ENCODE measurements around the gene MAP2K5.

MAP2K5 gene

DNA sequence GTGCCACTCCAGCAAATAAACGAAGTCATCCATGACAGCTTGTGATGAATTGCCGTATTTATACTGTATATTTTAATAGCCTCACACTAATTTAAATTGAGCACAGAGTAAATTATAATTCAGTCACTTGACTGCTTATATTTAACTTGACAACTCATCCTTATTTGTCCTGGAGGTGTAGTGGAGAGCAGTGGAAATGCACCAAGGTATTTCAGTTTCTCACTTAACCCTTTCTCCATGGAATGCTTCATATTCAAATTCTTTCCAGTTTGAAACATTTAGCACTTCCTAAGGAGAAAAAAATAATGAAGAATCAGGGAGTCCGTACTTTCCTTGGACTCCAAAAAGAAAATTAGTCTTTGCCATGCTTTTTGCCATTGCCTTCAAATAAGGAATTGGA is 99.0 kb downstream of the MAP2K5 start:
- no peak for DNase-seq
- Histone ChIP-seq H3K27ac (no peak overlapping the region), H3K4me3 (ENCODE audit: low read depth, low read length) (no peak overlapping the region), H3K27me3 (ENCODE audit: insufficient read depth, low read depth, severe bottlenecking) (no peaks in the 10 kb centered on the region), H3K36me3 (no peaks in the 10 kb centered on the region), H3K9me3 (ENCODE audit: severe bottlenecking) (no peaks in the 10 kb centered on the region)
- TF ChIP-seq, protein P1, sequence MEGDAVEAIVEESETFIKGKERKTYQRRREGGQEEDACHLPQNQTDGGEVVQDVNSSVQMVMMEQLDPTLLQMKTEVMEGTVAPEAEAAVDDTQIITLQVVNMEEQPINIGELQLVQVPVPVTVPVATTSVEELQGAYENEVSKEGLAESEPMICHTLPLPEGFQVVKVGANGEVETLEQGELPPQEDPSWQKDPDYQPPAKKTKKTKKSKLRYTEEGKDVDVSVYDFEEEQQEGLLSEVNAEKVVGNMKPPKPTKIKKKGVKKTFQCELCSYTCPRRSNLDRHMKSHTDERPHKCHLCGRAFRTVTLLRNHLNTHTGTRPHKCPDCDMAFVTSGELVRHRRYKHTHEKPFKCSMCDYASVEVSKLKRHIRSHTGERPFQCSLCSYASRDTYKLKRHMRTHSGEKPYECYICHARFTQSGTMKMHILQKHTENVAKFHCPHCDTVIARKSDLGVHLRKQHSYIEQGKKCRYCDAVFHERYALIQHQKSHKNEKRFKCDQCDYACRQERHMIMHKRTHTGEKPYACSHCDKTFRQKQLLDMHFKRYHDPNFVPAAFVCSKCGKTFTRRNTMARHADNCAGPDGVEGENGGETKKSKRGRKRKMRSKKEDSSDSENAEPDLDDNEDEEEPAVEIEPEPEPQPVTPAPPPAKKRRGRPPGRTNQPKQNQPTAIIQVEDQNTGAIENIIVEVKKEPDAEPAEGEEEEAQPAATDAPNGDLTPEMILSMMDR (IDR thresholded peaks at IDR 0.05; ENCODE audit: low read depth, low read length) = no peak

DNA sequence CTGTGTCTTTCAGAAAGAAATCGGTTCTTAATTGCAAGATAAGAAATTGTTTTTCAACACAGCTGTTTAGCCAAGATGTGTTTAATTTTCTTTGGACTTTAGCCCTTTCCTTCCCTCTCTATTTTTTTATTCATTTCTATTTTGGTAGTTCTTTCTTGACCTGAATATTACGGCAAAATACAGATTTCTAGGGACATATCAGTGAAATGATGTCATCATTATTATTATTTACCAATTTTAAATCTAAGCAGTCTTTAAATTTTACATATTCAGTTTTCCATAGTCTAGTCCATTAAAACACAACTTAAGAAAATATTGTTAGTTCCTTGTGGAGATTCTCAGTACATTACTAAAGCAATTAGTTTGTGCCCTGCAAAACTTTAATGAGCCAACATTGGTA is 104.3 kb downstream of the MAP2K5 start:
- TF ChIP-seq, protein P1 (IDR thresholded peaks at IDR 0.05; ENCODE audit: low read depth, low read length) = no peak
- no peak for DNase-seq
- Histone ChIP-seq H3K27me3 (ENCODE audit: insufficient read depth, low read depth, severe bottlenecking) (no peaks in the 10 kb centered on the region), H3K36me3 (no peaks in the 10 kb centered on the region), H3K9me3 (ENCODE audit: severe bottlenecking) (no peaks in the 10 kb centered on the region), H3K4me3 (ENCODE audit: low read depth, low read length) (no peak overlapping the region), H3K27ac (no peak overlapping the region)

DNA sequence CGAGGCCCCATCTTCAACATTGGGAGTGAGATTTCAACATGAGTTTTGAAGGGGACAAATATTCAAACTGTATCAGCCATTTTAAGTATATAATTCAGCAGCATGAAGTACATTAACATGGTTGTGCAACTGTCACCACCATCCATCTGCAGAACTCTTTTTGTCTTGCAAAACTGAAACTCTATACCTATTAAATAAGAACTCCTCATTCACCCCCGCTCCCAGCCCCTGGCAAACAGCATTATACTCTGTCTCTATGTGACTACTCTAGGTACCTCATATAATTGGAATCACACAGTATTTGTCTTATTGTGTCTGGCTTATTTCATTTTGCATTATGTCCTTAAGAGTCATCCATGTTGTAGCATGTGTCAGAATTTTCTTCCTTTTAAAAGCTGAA is 110.1 kb downstream of the MAP2K5 start:
- DNase-seq = no peak
- Histone ChIP-seq H3K27ac (no peak overlapping the region), H3K4me3 (ENCODE audit: low read depth, low read length) (no peak overlapping the region), H3K27me3 (ENCODE audit: insufficient read depth, low read depth, severe bottlenecking) (no peaks in the 10 kb centered on the region), H3K36me3 (no peaks in the 10 kb centered on the region), H3K9me3 (ENCODE audit: severe bottlenecking) (no peaks in the 10 kb centered on the region)
- TF ChIP-seq, protein P1 (IDR thresholded peaks at IDR 0.05; ENCODE audit: low read depth, low read length) = no peak

GRCh38 chr15:67660446-67660845 is 117.9 kb downstream of the MAP2K5 start:
- no peak for DNase-seq
- no peaks in the 10 kb centered on the region for H3K27me3 ChIP-seq (ENCODE audit: insufficient read depth, low read depth, severe bottlenecking)
- H3K36me3 ChIP-seq = no peaks in the 10 kb centered on the region; the same call in 1 of the 2 replicates
- no peak overlapping the region for H3K4me3 ChIP-seq (ENCODE audit: low read depth, low read length)
- no peak overlapping the region for H3K27ac ChIP-seq
- TF ChIP-seq, protein P1 (IDR thresholded peaks at IDR 0.05; ENCODE audit: low read depth, low read length) = no peak
- H3K9me3 ChIP-seq (ENCODE audit: severe bottlenecking) = no peaks in the 10 kb centered on the region

DNA sequence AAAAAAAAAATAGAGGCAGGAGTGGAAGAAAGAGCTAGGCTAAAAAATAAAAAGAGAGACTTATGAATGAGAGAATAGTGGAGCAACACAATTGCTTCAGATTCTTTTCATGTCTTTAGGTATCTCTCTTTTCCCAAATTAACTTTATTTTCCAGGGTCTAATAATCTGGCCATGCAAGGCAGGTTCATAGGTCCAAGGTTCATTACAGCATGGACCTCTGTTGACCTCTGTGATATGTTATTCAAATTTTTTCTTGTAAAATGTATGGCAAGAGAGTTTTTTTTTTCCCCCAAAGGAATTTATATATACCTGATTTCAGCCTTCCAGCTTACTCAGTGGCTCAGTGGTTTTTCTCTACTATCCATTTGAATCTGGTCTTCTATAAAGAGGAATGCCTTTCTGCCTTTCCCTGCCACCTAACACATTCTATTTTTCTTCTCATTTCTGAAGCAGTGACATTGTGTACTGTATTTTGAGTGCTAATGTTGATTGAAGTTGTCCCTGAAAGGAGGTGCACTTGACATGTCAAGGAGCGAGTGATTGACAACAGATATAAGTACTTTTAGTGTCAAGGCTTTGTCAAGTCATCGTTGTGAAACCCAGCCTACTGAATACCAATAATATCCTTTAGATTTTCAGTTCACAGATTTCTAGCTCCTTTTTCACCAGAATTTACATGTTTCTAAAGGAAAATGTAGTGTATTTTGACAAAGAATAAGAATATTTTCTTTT is 118.5 kb downstream of the MAP2K5 start:
- TF ChIP-seq, protein P1 (IDR thresholded peaks at IDR 0.05; ENCODE audit: low read depth, low read length) = no peak
- H3K4me3 ChIP-seq (ENCODE audit: low read depth, low read length) = no peak overlapping the region

More for the DNA sequence above, 118.5 kb downstream of the MAP2K5 start:
- H3K27ac ChIP-seq = no peak overlapping the region
- no peak for DNase-seq
- H3K36me3 ChIP-seq = no peaks in the 10 kb centered on the region; the same call in 1 of the 2 replicates
- no peaks in the 10 kb centered on the region for H3K9me3 ChIP-seq (ENCODE audit: severe bottlenecking)
- no peaks in the 10 kb centered on the region for H3K27me3 ChIP-seq (ENCODE audit: insufficient read depth, low read depth, severe bottlenecking)
